PFSK-1 (cell line): ENCODE results near the gene AMIGO3.

Experiments used
- FOXP2 ChIP-seq: optimal IDR thresholded peaks from 2 replicates; pipeline ENCODE3; 2011; ENCODE audit warnings: borderline replicate concordance, control low read depth, inconsistent platforms; ENCODE audit not compliant: insufficient read depth; ENCODE audit errors: extremely low read length, extremely low read depth
- POLR2AphosphoS5 ChIP-seq: IDR thresholded peaks from 2 replicates; pipeline ENCODE4 v1.6.1; 2012; ENCODE audit warnings: low read depth, mild to moderate bottlenecking, control low read depth, low read length, moderate library complexity
- SIN3A ChIP-seq: IDR thresholded peaks from 2 replicates; pipeline ENCODE4 v1.6.1; 2012; ENCODE audit warnings: mild to moderate bottlenecking, low read length, moderate library complexity, borderline replicate concordance; ENCODE audit not compliant: insufficient read depth
- TAF1 ChIP-seq: IDR thresholded peaks from 2 replicates; pipeline ENCODE4 v1.6.1; 2012; ENCODE audit warnings: low read length, control low read depth, borderline replicate concordance; ENCODE audit not compliant: insufficient read depth
- TF ChIP-seq, protein P1 (sequence below), 2 experiments: IDR thresholded peaks; 2 replicates each; pipeline versions ENCODE4 v1.6.1 to v1.8.0; 2011 to 2012; ENCODE audit warnings: low read depth in 2 of 2, low read length in 2 of 2, control low read depth in 1 of 2, inconsistent platforms in 1 of 2, mild to moderate bottlenecking in 1 of 2, moderate library complexity in 1 of 2; ENCODE audit not compliant: insufficient read depth in 1 of 2

DNA sequence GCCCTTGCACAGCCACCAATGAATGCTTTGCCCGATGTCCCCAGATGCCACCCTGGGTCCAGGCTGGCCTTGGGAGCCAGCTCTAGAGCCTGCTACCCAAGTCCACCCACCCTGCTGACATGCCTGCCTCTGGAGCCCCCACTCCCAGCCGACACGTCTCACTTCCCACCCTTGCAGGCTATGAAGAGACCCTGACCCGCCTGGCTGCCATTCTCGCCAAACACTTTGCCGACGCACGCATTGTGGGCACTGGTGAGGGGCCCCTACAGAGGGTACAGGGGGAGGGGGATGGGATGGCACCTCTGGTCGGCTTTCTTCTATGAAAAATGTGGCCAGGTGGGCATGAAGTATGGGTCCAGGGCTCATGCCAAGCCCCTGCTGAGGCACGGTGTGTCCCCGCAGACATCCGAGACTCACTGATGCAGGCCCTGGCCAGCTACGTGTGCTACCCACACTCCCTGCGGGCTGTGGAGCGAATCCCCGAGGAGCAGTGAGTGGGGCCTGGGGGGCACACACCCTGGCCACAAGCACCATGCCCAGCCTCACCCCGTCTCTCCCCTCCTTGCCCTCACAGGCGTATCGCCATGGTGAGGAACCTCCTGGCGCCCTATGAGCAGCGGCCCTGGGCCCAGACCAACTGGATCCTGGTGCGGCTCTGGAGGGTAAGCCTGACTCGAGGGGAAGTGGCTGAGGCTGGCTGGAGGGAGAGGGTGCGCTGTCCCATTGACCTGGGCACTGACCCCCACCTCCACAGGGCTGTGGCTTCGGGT is 6.0 kb downstream of the AMIGO3 start:
- TF ChIP-seq TAF1, result no peak
- no peak for TF ChIP-seq POLR2AphosphoS5
- no peak for TF ChIP-seq SIN3A
- TF ChIP-seq, protein P1, sequence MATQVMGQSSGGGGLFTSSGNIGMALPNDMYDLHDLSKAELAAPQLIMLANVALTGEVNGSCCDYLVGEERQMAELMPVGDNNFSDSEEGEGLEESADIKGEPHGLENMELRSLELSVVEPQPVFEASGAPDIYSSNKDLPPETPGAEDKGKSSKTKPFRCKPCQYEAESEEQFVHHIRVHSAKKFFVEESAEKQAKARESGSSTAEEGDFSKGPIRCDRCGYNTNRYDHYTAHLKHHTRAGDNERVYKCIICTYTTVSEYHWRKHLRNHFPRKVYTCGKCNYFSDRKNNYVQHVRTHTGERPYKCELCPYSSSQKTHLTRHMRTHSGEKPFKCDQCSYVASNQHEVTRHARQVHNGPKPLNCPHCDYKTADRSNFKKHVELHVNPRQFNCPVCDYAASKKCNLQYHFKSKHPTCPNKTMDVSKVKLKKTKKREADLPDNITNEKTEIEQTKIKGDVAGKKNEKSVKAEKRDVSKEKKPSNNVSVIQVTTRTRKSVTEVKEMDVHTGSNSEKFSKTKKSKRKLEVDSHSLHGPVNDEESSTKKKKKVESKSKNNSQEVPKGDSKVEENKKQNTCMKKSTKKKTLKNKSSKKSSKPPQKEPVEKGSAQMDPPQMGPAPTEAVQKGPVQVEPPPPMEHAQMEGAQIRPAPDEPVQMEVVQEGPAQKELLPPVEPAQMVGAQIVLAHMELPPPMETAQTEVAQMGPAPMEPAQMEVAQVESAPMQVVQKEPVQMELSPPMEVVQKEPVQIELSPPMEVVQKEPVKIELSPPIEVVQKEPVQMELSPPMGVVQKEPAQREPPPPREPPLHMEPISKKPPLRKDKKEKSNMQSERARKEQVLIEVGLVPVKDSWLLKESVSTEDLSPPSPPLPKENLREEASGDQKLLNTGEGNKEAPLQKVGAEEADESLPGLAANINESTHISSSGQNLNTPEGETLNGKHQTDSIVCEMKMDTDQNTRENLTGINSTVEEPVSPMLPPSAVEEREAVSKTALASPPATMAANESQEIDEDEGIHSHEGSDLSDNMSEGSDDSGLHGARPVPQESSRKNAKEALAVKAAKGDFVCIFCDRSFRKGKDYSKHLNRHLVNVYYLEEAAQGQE (IDR thresholded peaks at IDR 0.05; ENCODE audit: insufficient read depth in 1 of 2, low read depth in 2 of 2, low read length in 2 of 2), result no peak
- TF ChIP-seq FOXP2, result no peak
